ENCODE data around the gene SLC22A7. TPM values are rescaled to one million over a fixed set of nuclear protein-coding genes. Genes with fewer than 3 reads are reported as not detected.

Gene SLC22A7
- total and polyA plus RNA-seq, 2 of the 8 experiments (the other 6 are each of a cell fraction or from before 2014, with no cell fraction given): not detected

GRCh38 chr6:43275801-43276576, 22.1 kb upstream of the SLC22A7 start (continued):
- no peak for TF ChIP-seq SP4 (IDR thresholded peaks at IDR 0.05; ENCODE audit: low read length)
- TF ChIP-seq KDM5A (IDR thresholded peaks at IDR 0.05; ENCODE audit: low read length): no peak
- no peak for TF ChIP-seq SP2 (IDR thresholded peaks at IDR 0.05; ENCODE audit: low read length)
- TF ChIP-seq KDM1A (IDR thresholded peaks at IDR 0.05; ENCODE audit: borderline replicate concordance, low read length): no peak
- no peak for TF ChIP-seq TAF1 (IDR thresholded peaks at IDR 0.05; ENCODE audit: low read depth, low read length)
- TF ChIP-seq RBBP5 (IDR thresholded peaks at IDR 0.05; ENCODE audit: borderline replicate concordance, low read depth, low read length): no peak
- no peak for TF ChIP-seq BRCA1 (IDR thresholded peaks at IDR 0.05; ENCODE audit: low read depth, low read length)
- TF ChIP-seq, protein P1, sequence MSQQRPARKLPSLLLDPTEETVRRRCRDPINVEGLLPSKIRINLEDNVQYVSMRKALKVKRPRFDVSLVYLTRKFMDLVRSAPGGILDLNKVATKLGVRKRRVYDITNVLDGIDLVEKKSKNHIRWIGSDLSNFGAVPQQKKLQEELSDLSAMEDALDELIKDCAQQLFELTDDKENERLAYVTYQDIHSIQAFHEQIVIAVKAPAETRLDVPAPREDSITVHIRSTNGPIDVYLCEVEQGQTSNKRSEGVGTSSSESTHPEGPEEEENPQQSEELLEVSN (IDR thresholded peaks at IDR 0.05): no peak
- TF ChIP-seq MAFK (IDR thresholded peaks at IDR 0.05; ENCODE audit: low read depth, low read length): no peak
- no peak for TF ChIP-seq CHD1 (IDR thresholded peaks at IDR 0.05; ENCODE audit: low read depth, low read length)
- TF ChIP-seq PHF8 (conservative IDR thresholded peaks at IDR 0.05; ENCODE audit: low read depth, low read length): no peak
- peak; percentile 59 for TF ChIP-seq EZH2 (IDR thresholded peaks at IDR 0.05; ENCODE audit: low read depth, low read length, severe bottlenecking)
